CD4-positive, alpha-beta T cell treated with Interleukin-17A for 4 hours (primary cell): ENCODE data around the gene MAP3K5.
A peak's percentile ranks its signal among the peaks of the same experiment; 100 is the strongest.
"Not testable (repeated sequence)": the region's sequence is repeated elsewhere in the genome, so short reads cannot be mapped to it uniquely, and the experiment has no call there.

Experiments used
- DNase-seq: peaks from one replicate; pipeline ENCODE4 v3.0.0-alpha.2; 2020; ENCODE audit warnings: mixed read lengths

Gene MAP3K5

GRCh38 chr6:136772685-136773472, 19.4 kb downstream of the MAP3K5 start:
- no peak for DNase-seq

- DNase-seq = no peak
These were observed 21.0 kb downstream of the MAP3K5 start for GRCh38 chr6:136771306-136771705.

- no peak for DNase-seq
These were observed 22.5 kb downstream of the MAP3K5 start for GRCh38 chr6:136769759-136770158.

- DNase-seq = no peak
These were observed 23.2 kb downstream of the MAP3K5 start for GRCh38 chr6:136769124-136769523.

GRCh38 chr6:136767570-136768309, 24.5 kb downstream of the MAP3K5 start:
- no peak for DNase-seq

DNA sequence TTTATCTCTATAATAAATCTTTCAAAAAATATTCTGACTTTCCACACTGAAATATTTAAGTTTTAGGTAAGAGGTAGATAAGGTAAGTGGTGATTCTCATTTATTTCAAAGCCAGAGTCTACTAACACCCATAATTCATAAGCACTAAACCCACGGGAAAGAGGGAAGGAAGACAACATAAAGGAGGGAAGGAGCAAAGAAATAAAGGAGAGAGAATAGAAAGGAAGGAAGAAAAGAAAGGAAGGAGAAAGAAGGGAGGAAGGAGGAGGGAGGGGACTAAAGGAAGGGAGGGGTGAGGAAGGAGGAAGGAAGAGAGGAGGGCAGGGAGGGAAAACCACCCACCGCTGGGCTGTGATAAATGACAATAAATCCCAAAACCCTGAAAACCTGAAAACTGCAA, 25.2 kb downstream of the MAP3K5 start:
- no peak for DNase-seq

GRCh38 chr6:136766274-136766673, 26.0 kb downstream of the MAP3K5 start:
- DNase-seq = no peak

- peak; percentile 32 for DNase-seq
These were observed 27.7 kb downstream of the MAP3K5 start for GRCh38 chr6:136764517-136764993.

GRCh38 chr6:136763716-136764516, 28.4 kb downstream of the MAP3K5 start:
- DNase-seq = no peak

- DNase-seq = no peak
These were observed 29.0 kb downstream of the MAP3K5 start for GRCh38 chr6:136763255-136763654.

- no peak for DNase-seq
These were observed 30.0 kb downstream of the MAP3K5 start for GRCh38 chr6:136762022-136762975.

DNA sequence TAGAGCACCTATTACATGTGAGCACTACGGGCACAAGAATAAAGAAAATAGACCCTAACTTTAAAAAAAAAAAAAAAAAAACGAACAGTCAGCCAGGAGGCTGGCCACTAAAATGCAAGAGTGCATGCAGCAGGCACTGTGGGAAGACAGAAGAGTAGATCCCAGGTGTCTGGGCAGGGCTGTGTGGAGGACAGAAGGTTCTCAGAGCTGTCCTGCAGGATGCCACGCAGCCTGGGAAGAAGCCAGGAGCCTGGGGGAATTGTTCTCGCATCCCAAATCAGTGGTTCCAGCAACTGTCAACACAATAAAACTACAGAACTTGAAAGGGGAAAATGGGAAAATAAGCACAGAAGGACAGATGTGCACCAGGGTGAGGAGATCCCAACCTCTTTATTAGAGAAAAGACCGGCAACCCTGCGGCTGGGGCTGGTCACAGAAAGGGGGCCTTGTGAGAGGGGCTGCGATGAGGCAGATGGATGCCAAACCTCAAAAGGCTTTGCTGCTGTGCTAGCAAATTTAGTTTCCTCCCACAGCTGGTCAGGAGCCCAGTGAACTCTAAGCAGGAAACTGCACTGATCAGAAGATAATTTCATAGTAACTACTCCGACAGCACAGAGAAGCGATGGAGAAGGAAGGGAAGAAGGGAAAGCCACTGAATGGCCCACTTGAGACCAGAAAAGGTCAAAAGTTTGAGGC, 30.9 kb downstream of the MAP3K5 start:
- DNase-seq = peak; percentile 52

DNA sequence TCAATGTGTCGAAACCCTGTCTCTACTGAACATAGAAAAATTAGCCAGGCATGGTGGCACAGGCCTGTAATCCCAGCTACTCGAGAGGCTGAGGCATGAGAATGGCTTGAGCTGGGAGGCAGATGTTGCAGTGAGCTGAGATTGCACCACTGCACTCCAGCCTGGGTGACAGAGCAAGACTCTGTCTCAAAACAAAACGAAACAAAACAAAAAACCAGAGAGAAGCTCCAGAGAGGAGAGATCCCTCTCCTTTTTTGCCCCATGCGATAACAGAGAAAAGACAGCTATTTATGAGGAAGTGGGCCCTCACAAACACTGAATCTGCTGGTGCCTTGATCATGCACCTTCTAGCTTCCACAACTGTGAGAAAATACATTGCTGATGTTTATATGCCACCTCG, 31.5 kb downstream of the MAP3K5 start:
- not testable (repeated sequence) for DNase-seq

DNA sequence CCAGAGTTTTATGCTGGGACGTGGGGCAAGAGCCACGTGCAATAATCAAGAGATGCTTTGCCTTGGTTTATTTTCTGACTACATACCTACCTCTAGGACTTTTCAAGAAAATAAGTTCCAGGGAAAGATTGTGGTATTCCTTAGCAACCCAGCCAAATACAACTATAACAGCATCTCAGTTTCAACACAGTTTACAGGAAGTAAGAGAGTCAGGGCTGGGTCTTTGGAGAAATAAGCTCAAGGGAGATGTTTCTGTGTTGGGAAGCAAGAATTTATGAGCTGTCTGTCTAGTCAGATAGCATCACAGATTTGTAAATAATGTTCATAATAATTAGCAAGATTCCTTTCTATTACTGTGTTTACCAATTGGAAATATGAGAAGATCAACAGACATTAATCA, 35.1 kb downstream of the MAP3K5 start:
- DNase-seq = no peak

- no peak for DNase-seq
These were observed 37.5 kb downstream of the MAP3K5 start for GRCh38 chr6:136754820-136755219.

- peak; percentile 79 for DNase-seq
These were observed 38.7 kb downstream of the MAP3K5 start for GRCh38 chr6:136753624-136754023.

DNA sequence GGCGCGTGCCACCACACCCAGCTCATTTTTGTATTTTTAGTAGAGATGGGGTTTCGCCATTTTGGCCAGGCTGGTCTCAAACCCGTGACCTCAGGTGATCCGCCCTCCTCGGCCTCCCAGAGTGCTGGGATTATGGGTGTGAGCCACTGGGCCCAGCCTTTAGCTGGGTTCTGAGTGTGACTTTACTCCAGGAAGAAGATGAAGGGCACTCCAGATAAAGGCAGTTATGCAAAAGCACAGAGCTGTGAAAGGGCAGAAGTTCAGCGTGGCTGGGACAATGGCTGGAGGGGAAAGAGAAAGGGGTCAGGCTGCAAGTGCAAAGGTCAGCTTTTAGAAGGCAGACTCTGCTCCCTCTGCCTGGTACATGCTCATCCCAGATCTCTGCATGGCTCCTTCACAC, 39.7 kb downstream of the MAP3K5 start:
- DNase-seq = no peak

DNA sequence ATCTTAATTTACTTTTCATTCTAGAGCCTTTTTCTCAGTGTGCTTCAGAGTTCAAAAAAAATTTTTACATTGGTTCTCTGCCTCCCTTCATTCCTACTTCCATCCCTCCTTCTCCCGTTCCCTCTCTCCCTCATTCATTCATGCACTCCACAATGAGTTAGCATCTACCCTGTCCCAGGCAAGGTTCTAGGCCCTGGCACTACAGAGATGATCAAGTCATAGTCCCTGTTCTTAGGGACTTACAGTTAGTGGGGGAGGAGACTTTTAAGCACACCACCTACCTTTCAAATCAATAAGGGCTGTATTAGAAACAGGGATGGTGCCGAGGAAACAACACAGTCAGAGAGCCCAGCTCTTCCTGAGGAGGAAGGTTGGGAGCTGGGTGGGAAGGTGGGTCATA, 40.3 kb downstream of the MAP3K5 start:
- no peak for DNase-seq

DNA sequence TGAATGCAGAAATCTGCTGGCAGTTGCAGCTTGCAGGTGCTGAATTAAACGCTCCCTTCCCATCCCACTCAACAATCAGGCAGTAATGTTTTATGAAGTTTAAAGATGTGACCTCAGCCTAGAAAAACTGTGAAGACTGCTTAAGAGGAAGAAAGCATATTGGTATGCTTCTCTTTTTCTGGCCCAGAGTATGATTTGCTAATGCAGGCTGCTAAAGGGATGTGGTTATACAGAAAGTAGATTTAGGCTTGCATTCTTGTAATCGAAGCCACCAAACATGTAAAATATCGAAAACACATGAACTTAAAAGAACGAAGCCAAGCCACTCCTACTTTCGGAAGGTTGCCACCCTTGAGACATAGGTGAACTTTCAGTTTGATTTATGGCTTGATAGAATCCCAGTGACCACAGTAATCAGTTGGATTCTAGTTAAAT, 40.7 kb downstream of the MAP3K5 start:
- DNase-seq = peak; percentile 47

GRCh38 chr6:136750696-136751521, 41.4 kb downstream of the MAP3K5 start:
- DNase-seq = no peak
